ENCODE measurements around the gene NF1.
A peak's percentile ranks its signal among the peaks of the same experiment; 100 is the strongest.
"Not testable (repeated sequence)": the region's sequence is repeated elsewhere in the genome, so short reads cannot be mapped to it uniquely, and the experiment has no call there.

Gene NF1

GRCh38 chr17:31074772-31075555 lies 19.8 kb upstream of the NF1 start:
- no peak for DNase-seq

- DNase-seq, result no peak
Measured at GRCh38 chr17:31078290-31078689, 16.5 kb upstream of the NF1 start.

- DNase-seq, result no peak
Measured at GRCh38 chr17:31079731-31080130, 15.0 kb upstream of the NF1 start.

- DNase-seq, result no peak
Measured at GRCh38 chr17:31085563-31085962, 9.2 kb upstream of the NF1 start.

- DNase-seq, result no peak
Measured at GRCh38 chr17:31089471-31089870, 5.3 kb upstream of the NF1 start.

- not testable (repeated sequence) for DNase-seq
Measured at GRCh38 chr17:31090650-31091049, 4.1 kb upstream of the NF1 start.

GRCh38 chr17:31092475-31093064 lies 2.2 kb upstream of the NF1 start:
- DNase-seq, result no peak

GRCh38 chr17:31093866-31094599 lies 744 bp upstream of the NF1 start:
- DNase-seq, result no peak

GRCh38 chr17:31095236-31096105 lies 694 bp downstream of the NF1 start:
- DNase-seq, result peak in 42 of 51 donors; percentile 5 to 81 (median 47)

GRCh38 chr17:31096106-31096436 lies 1.3 kb downstream of the NF1 start:
- DNase-seq, result peak in 1 of 51 donors; percentile 54

- DNase-seq, result no peak
Measured at GRCh38 chr17:31099016-31099415, 4.2 kb downstream of the NF1 start.

GRCh38 chr17:31100840-31101459 lies 6.2 kb downstream of the NF1 start:
- no peak for DNase-seq

GRCh38 chr17:31101943-31102342 lies 7.2 kb downstream of the NF1 start:
- DNase-seq, result no peak

GRCh38 chr17:31105991-31106390 lies 11.2 kb downstream of the NF1 start:
- no peak for DNase-seq

GRCh38 chr17:31111183-31111582 lies 16.4 kb downstream of the NF1 start:
- DNase-seq, result no peak

- DNase-seq, result no peak
Measured at GRCh38 chr17:31112001-31112661, 17.4 kb downstream of the NF1 start.

- not testable (repeated sequence) for DNase-seq
Measured at GRCh38 chr17:31113368-31113767, 18.6 kb downstream of the NF1 start.

- DNase-seq, result no peak
Measured at GRCh38 chr17:31113939-31114338, 19.2 kb downstream of the NF1 start.

GRCh38 chr17:31114956-31115555 lies 20.3 kb downstream of the NF1 start:
- DNase-seq, result no peak

GRCh38 chr17:31116167-31116566 lies 21.4 kb downstream of the NF1 start:
- no peak for DNase-seq
